Karpas-422 (cell line): Measurements from ENCODE around the gene RCBTB2. TPM values are rescaled to one million over a fixed set of nuclear protein-coding genes. Genes with fewer than 3 reads are reported as not detected.

Source experiments
- DNase-seq: peaks from one replicate; pipeline ENCODE4 v3.0.0-alpha.2; 2015
- H2AFZ ChIP-seq: fragments of 200-600 bp; sonication (generic); 2 replicates; pipeline ENCODE4 v1.6.1; 2014; ENCODE audit warnings: antibody characterized with exemption, low read length, mixed read lengths
- H3K27ac ChIP-seq: fragments of 200-600 bp; sonication (generic); 2 replicates; pipeline ENCODE4 v1.5.1; 2014; ENCODE audit warnings: mild to moderate bottlenecking, low read length, moderate library complexity
- H3K27me3 ChIP-seq: fragments of 200-600 bp; sonication (generic); 2 replicates; pipeline ENCODE4 v1.6.1; 2014; ENCODE audit warnings: low read length, mixed read lengths
- H3K36me3 ChIP-seq: fragments of 200-600 bp; sonication (generic); 2 replicates; pipeline ENCODE4 v1.6.1; 2014; ENCODE audit warnings: low read length, mixed read lengths; ENCODE audit not compliant: insufficient read depth
- H3K4me1 ChIP-seq: fragments of 200-600 bp; sonication (generic); 2 replicates; pipeline ENCODE4 v1.6.1; 2014; ENCODE audit warnings: mild to moderate bottlenecking, low read length, mixed read lengths
- H3K4me2 ChIP-seq: fragments of 200-600 bp; sonication (generic); 2 replicates; pipeline ENCODE4 v1.6.1; 2014; ENCODE audit warnings: low read length, low read depth, mild to moderate bottlenecking; ENCODE audit not compliant: poor library complexity, severe bottlenecking
- H3K4me3 ChIP-seq: fragments of 200-600 bp; sonication (generic); 2 replicates; pipeline ENCODE4 v1.5.1; 2014; ENCODE audit warnings: mild to moderate bottlenecking, antibody characterized with exemption, low read length, mixed read lengths
- H3K79me2 ChIP-seq: fragments of 200-600 bp; sonication (generic); 2 replicates; pipeline ENCODE4 v1.6.1; 2014; ENCODE audit warnings: mild to moderate bottlenecking, low read length, mixed read lengths
- H3K9ac ChIP-seq: fragments of 200-600 bp; sonication (generic); 2 replicates; pipeline ENCODE4 v1.6.0; 2014; ENCODE audit warnings: low read length
- H3K9me2 ChIP-seq: fragments of 200-600 bp; sonication (generic), shearing (Covaris generic); replicated peaks from 2 replicates; pipeline ENCODE4 v1.6.0; 2014; ENCODE audit warnings: mild to moderate bottlenecking, low read length, moderate library complexity; ENCODE audit not compliant: insufficient read depth
- H3K9me3 ChIP-seq: fragments of 300-700, 200-600 bp; sonication (generic); 2 replicates; pipeline ENCODE4 v1.6.1; 2014; ENCODE audit warnings: low read length, mixed read lengths
- H4K20me1 ChIP-seq: fragments of 200-600 bp; sonication (generic); 2 replicates; pipeline ENCODE4 v1.6.1; 2014; ENCODE audit warnings: mild to moderate bottlenecking, antibody characterized with exemption, low read length, low read depth; ENCODE audit not compliant: insufficient read depth
- total RNA-seq: library from RNA; depleted of rRNA; stranded (reverse); fragments of >200 nt; shearing (Covaris generic); gene quantifications from 2 replicates; pipeline ENCODE4 v1.2.3, GENCODE V29; 2014; ENCODE audit warnings: low replicate concordance

The RCBTB2 gene
- total RNA-seq, 1 experiment from 2014 or later, result 25.6 TPM

DNA sequence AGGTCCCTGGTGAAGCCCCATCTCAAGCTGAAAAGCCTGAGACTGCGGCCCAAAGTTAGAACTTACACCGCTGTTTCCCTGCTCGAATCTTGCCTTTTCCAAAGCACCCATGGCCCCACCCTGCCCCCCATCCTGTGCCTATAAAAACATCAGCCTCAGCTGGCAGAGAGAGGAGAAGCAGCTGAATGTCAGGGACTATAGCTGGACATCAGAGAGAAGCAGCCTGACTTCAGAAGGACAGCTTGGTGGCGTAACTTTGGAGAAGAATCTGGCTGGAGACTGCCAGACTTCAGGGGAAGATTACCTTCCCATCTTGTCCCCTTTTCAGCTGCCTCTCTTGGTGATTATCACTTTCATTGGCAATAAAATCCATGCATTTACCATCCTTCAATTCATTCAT is 9.3 kb upstream of the RCBTB2 start:
- no peaks in the 10 kb centered on the region for H3K36me3 ChIP-seq
- H2AFZ ChIP-seq, result peak overlapping the region; percentile 66
- H3K9me3 ChIP-seq, result no peaks in the 10 kb centered on the region
- H3K27me3 ChIP-seq, result no peaks in the 10 kb centered on the region
- peak overlapping the region; percentile 46 for H3K9ac ChIP-seq
- no peaks in the 10 kb centered on the region for H3K9me2 ChIP-seq
- no peaks in the 10 kb centered on the region for H4K20me1 ChIP-seq
- DNase-seq, result no peak
- H3K27ac ChIP-seq, result no peak overlapping the region
- no peaks in the 10 kb centered on the region for H3K79me2 ChIP-seq
- H3K4me2 ChIP-seq, result peak overlapping the region; percentile 57
- peaks cover 34% of the 10 kb centered on the region for H3K4me1 ChIP-seq
- peak overlapping the region; percentile 38; the same call in 1 of the 2 replicates for H3K4me3 ChIP-seq

DNA sequence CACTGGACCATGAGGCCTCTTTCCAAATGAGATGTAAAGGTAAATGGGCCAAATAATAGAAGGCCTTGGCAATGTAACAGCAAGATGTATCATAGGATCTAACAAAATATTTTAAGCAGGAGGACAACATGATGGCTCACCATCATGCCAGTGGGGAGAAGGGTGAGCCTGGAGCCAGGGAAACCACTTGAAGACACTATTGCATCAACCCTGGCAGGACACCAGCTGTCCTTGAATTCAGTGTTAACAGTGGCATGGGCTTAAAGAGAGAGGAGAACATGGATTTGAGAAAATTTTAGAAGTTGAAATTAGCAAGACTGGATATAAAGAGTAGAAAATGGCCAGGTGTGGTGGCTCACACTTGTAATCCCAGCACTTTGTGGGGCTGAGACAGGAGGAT is 6.7 kb upstream of the RCBTB2 start:
- Histone ChIP-seq H3K36me3 (no peaks in the 10 kb centered on the region), H3K9me2 (no peaks in the 10 kb centered on the region), H4K20me1 (no peaks in the 10 kb centered on the region), H3K4me2 (no peak overlapping the region), H2AFZ (no peak overlapping the region), H3K4me3 (no peak overlapping the region), H3K9me3 (no peaks in the 10 kb centered on the region), H3K4me1 (peaks cover 16% of the 10 kb centered on the region), H3K79me2 (no peaks in the 10 kb centered on the region), H3K27ac (no peak overlapping the region), H3K9ac (no peak overlapping the region), H3K27me3 (no peaks in the 10 kb centered on the region)
- DNase-seq, result no peak

DNA sequence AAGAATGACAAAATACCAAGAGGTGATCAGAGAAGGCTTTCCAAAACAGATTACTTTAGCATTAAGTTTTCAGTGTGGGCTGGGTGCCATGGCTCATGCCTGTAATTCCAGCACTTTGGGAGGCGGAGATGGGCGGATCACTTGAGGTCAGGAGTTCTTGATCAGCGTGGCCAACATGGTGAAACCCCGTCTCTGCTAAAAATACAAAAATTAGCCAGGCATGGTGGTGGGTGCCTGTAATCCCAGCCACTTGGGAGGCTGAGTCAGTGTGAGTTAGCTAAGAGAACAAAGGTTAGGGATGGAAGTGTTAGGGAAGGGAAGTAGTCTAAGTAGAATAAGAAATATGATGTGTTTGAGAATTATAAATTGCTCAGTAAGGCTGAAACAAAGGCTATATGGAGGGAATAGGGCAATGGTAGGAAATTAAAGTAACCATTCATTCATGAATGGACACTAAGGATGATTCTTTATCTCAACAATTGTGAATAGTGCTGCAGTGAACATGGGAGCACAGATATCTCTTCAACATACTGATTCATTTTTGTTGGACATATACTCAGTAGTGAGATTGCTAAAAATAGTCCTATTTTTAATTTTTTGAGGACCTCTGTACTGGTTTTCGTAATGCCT is 3.9 kb upstream of the RCBTB2 start:
- peaks cover 13% of the 10 kb centered on the region for H3K4me1 ChIP-seq
- DNase-seq, result no peak
- H3K4me2 ChIP-seq, result no peak overlapping the region
- H3K4me3 ChIP-seq, result no peak overlapping the region
- H3K27me3 ChIP-seq, result no peaks in the 10 kb centered on the region
- no peaks in the 10 kb centered on the region for H3K9me3 ChIP-seq
- no peak overlapping the region for H3K9ac ChIP-seq
- H2AFZ ChIP-seq, result no peak overlapping the region
- H3K79me2 ChIP-seq, result peaks cover 3% of the 10 kb centered on the region; the same call in 1 of the 2 replicates
- no peak overlapping the region for H3K27ac ChIP-seq
- H3K36me3 ChIP-seq, result no peaks in the 10 kb centered on the region
- no peaks in the 10 kb centered on the region for H4K20me1 ChIP-seq
- no peaks in the 10 kb centered on the region for H3K9me2 ChIP-seq

- H3K9ac ChIP-seq, result no peak overlapping the region
- H3K36me3 ChIP-seq, result no peaks in the 10 kb centered on the region
- H3K9me2 ChIP-seq, result no peaks in the 10 kb centered on the region
- H2AFZ ChIP-seq, result no peak overlapping the region
- H3K4me1 ChIP-seq, result peaks cover 22% of the 10 kb centered on the region
- no peaks in the 10 kb centered on the region for H4K20me1 ChIP-seq
- H3K27ac ChIP-seq, result no peak overlapping the region
- no peaks in the 10 kb centered on the region for H3K27me3 ChIP-seq
- no peak overlapping the region for H3K4me2 ChIP-seq
- no peaks in the 10 kb centered on the region for H3K9me3 ChIP-seq
- peaks cover 8% of the 10 kb centered on the region; the same call in 1 of the 2 replicates for H3K79me2 ChIP-seq
- H3K4me3 ChIP-seq, result no peak overlapping the region
- no peak for DNase-seq
Measured at GRCh38 chr13:48535766-48536165, 2.9 kb upstream of the RCBTB2 start.

DNA sequence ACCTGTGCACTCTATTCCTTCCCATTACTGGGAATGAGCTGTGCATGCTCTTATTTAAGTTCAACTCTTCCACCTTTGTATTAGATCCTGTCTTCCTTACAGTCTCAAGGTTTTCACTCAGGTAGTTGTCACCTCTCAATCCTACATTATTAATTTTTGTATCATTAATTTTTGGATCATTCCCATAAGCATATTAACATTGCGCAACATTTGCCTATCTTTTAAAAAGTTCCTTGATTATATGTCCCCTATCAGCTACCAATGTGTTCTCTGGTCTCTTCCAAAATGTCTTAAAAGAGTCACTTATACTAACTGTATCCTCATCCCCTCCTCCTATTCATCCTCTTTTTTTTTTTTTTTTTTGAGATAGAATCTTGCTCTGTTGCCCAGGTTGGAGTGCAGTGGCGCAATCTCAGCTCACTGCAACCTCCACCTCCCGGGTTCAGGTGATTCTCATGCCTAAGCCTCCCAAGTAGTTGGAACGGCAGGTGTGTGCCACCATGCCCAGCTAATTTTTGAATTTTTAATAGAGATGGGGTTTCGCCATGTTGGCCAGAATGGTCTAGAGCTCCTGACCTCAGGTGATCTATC is 2.1 kb upstream of the RCBTB2 start:
- H2AFZ ChIP-seq, result no peak overlapping the region
- no peak overlapping the region for H3K4me2 ChIP-seq
- peaks cover 14% of the 10 kb centered on the region for H3K79me2 ChIP-seq
- H3K9me3 ChIP-seq, result no peaks in the 10 kb centered on the region
- no peak overlapping the region for H3K9ac ChIP-seq
- no peak for DNase-seq
- H3K27me3 ChIP-seq, result no peaks in the 10 kb centered on the region
- H4K20me1 ChIP-seq, result no peaks in the 10 kb centered on the region
- peaks cover 29% of the 10 kb centered on the region for H3K4me1 ChIP-seq
- no peaks in the 10 kb centered on the region for H3K36me3 ChIP-seq
- H3K4me3 ChIP-seq, result no peak overlapping the region
- no peak overlapping the region for H3K27ac ChIP-seq
- H3K9me2 ChIP-seq, result no peaks in the 10 kb centered on the region

DNA sequence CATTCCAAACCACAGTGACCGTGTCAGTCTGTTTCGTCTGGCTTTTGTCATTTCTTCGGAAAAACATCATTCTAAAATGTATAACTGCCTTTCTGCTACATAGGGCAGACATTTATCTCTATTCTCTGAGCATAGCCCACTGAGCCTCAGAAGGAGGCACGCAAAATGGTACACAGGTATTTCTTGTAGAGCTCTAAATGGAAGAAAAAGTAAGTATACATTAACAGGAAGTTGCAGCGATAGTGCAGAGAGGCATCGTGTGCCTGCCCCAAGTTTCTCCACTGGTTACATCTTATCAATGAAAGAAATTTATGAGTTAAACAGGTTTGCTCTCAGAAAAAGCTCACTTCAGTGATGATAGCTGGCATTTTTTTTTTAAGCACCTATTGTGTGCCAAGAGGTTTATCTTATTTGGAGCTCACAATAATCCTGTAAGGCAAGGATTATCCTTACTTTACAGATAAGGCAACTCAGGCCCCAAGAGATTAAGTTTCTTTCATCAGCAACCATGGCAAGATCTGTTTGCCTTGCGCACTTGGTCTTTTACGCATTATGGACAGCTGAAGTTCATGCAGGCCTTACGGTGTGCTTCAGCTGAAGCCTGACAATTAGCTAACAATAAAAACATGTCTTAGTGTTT is 1.2 kb upstream of the RCBTB2 start:
- Histone ChIP-seq H3K36me3 (no peaks in the 10 kb centered on the region), H3K4me1 (peaks cover 38% of the 10 kb centered on the region), H4K20me1 (no peaks in the 10 kb centered on the region), H3K4me3 (no peak overlapping the region), H3K9ac (peak overlapping the region; percentile 91; the same call in 1 of the 2 replicates), H2AFZ (no peak overlapping the region), H3K27ac (peak overlapping the region; percentile 89), H3K79me2 (peaks cover 23% of the 10 kb centered on the region), H3K9me3 (no peaks in the 10 kb centered on the region), H3K9me2 (no peaks in the 10 kb centered on the region), H3K27me3 (no peaks in the 10 kb centered on the region), H3K4me2 (peak overlapping the region; percentile 95)
- no peak for DNase-seq

GRCh38 chr13:48532256-48532505 is 699 bp downstream of the RCBTB2 start:
- Histone ChIP-seq H3K79me2 (peaks cover 41% of the 10 kb centered on the region), H3K4me3 (peak overlapping the region; percentile 75)
- DNase-seq, result no peak

DNA sequence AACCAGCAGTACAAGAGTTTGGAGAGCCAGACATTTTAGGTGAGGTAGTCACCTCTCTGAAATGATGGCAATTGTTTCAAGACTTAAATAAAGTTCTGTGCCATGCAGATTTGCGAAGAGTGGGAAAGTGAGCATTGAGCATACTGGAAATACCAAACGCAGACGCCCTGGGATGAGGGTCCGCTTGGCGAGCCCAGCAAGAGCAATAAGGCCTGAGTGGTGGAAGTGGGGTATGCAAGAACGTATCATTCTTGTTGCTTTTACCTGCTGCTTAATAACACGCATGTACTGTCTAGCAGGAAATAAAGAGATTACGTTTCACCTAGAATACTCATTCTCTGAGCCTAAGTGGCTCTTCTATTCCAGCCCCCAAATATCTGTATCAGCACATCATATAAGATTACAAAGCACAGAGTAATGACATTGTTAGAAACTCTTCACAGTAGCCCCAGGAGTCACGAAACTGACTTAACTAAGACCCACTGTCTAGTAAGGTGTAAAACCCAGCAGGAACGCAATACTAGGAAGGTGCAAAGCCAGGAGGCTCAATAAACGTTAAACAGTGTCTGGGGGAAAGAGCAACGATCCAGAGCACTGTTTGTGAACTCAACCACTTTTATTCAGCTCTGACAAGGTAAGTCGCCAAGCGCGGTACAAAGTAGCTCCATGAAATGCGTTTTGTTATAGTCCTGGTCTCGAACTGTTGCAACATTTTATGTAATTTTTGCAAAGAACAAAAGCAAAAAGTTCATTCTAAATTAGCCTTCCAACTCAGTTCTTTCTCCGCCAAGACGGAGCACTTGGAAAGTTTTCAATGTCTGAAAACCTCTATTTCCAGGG is 1.2 kb downstream of the RCBTB2 start:
- Histone ChIP-seq H2AFZ (no peak overlapping the region; the same call in 1 of the 2 replicates), H3K9ac (peak overlapping the region; percentile 91), H4K20me1 (no peaks in the 10 kb centered on the region), H3K4me1 (peaks cover 61% of the 10 kb centered on the region), H3K9me3 (no peaks in the 10 kb centered on the region), H3K36me3 (no peaks in the 10 kb centered on the region), H3K4me2 (peak overlapping the region; percentile 95), H3K79me2 (peaks cover 41% of the 10 kb centered on the region), H3K4me3 (peak overlapping the region; percentile 75), H3K9me2 (no peaks in the 10 kb centered on the region), H3K27me3 (no peaks in the 10 kb centered on the region), H3K27ac (peak overlapping the region; percentile 92)
- DNase-seq, result peak; percentile 81

More at GRCh38 chr13:48532256-48532505, 699 bp downstream of the RCBTB2 start:
- Histone ChIP-seq H3K9me3 (no peaks in the 10 kb centered on the region), H3K9me2 (no peaks in the 10 kb centered on the region), H3K27me3 (no peaks in the 10 kb centered on the region), H3K36me3 (no peaks in the 10 kb centered on the region), H3K4me1 (peaks cover 57% of the 10 kb centered on the region), H3K9ac (peak overlapping the region; percentile 91), H3K4me2 (peak overlapping the region; percentile 95), H3K27ac (peak overlapping the region; percentile 92), H2AFZ (no peak overlapping the region), H4K20me1 (no peaks in the 10 kb centered on the region)
